Esophagus muscularis mucosa (tissue), 3 donors: ENCODE results near the gene HPN.

ENCODE experiments used
- CTCF ChIP-seq, 3 experiments: fragments of 200-600 bp in 2 of 3; fragments of 450-650 bp in 1 of 3; sonication (generic) in 2 of 3; IDR thresholded peaks; one replicate each; pipeline ENCODE4 v1.5.1; 2017 to 2019; ENCODE audit warnings: antibody characterized with exemption in 3 of 3, mild to moderate bottlenecking in 2 of 3, moderate library complexity in 1 of 3
- POLR2AphosphoS5 ChIP-seq, 2 donors: sonication (generic); formaldehyde crosslinking; IDR thresholded peaks; one replicate each; pipeline ENCODE4 v1.6.1; 2017; ENCODE audit warnings: antibody characterized with exemption in 2 of 2

DNA sequence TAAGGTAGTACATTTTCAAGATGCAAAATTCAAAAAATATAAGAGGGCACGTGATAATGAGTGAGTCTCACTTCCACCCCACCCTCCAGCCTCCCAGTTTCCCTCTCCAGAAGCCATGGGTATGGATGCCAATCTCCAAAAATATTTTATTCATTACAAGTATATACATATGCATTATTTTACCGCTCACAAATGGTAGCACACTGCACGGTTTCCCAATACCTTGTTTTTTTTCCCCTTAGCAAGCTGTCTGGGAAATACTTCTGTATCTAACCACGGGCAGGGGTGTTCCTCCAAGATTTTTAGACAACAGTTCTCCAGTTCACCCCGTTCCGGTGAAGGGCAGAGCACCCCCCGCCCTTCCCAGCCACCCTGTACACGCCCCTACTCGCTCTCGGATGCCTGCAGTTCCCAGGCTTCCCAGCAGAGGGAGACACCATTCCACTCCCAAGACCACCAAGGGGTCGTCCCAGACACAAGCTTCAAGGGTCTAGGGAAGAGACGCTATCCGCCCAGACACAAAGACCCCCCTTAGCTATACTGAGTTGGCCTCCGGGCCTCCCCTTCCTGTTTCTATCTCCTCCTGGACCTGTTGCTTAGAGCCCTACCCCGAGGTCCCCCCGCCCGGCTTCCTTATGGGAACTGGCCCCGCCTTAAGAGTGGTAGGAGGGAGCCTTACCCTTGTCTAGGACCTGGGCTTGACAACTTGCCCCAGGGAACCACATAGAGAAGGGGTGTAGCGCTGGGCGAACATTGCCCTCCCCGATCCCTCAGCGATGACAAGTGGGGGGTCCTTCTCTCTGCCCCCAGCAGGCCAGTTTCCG, 73.0 kb downstream of the HPN start:
- peak; percentile 80 to 97 (median 83) for TF ChIP-seq CTCF (IDR thresholded peaks at IDR 0.05)
- TF ChIP-seq POLR2AphosphoS5 (IDR thresholded peaks at IDR 0.05): peak in 1 of 2 donors; percentile 17
